ENCODE results near the gene KCTD16. TPM values are rescaled to one million over a fixed set of nuclear protein-coding genes. Genes with fewer than 3 reads are reported as not detected.

Gene KCTD16
- total RNA-seq, 1 experiment from 2014 or later: 0.64 TPM

- Histone ChIP-seq H3K36me3 (ENCODE audit: control insufficient read depth in 1 of 2, insufficient read depth in 2 of 2, low read length in 2 of 2) (no peaks in the 10 kb centered on the region), H3K9me2 (ENCODE audit: insufficient read depth) (no peaks in the 10 kb centered on the region), H3K27me3 (ENCODE audit: insufficient read depth, low read length) (peaks cover 62% of the 10 kb centered on the region), H2AFZ (ENCODE audit: low read depth, low read length, poor library complexity, severe bottlenecking) (no peak overlapping the region), H3K4me2 (ENCODE audit: low read length) (no peak overlapping the region), H3K79me2 (ENCODE audit: insufficient read depth, low read length) (no peaks in the 10 kb centered on the region), H3K4me1 (ENCODE audit: control insufficient read depth in 1 of 2, insufficient read depth in 2 of 2, low read length in 2 of 2) (no peaks in the 10 kb centered on the region), H4K20me1 (ENCODE audit: insufficient read depth) (0 out of 2 replicates have a peak, but pooled peaks cover 3% of the 10 kb centered on the region), H3K9ac (ENCODE audit: low read length) (no peak overlapping the region), H3K27ac (ENCODE audit: low read depth, low read length) (no peak overlapping the region), H3K9me3 (ENCODE audit: control insufficient read depth in 1 of 2, insufficient read depth in 1 of 2, low read depth in 1 of 2, low read length in 2 of 2) (no peaks in the 10 kb centered on the region), H3K4me3 (replicated peaks in 1 of 2; ENCODE audit: low read depth in 1 of 2, low read length in 2 of 2) (no peak overlapping the region)
- ATAC-seq (no peak), DNase-seq (ENCODE audit: low read depth, low spot score) (no peak)
- BruUV-seq (replicated peaks): no TSS peak
- ChIA-PET RAD21 (ENCODE audit: low non-redundant PET in 1 of 2, low total read pairs in 2 of 2, uncharacterized antibody in 2 of 2, unreplicated experiment in 2 of 2) (no interaction called here), CTCF (interaction anchor here (1.3 to 1.7 kb wide), 2 partner anchors 9 to 14 kb away, joined by 3 to 8 read pairs; no protein-coding TSS in a partner anchor), POLR2A (no interaction called here)
- TF ChIP-seq RAD21 (IDR thresholded peaks at IDR 0.05; ENCODE audit: low read depth) (no peak), ZFX (IDR thresholded peaks at IDR 0.05) (no peak), EZH2 (IDR thresholded peaks at IDR 0.05) (no peak), ATF3 (IDR thresholded peaks at IDR 0.05) (no peak), POLR2AphosphoS5 (IDR thresholded peaks at IDR 0.05; ENCODE audit: low read depth, low read length) (no peak), SP1 (IDR thresholded peaks at IDR 0.05; ENCODE audit: low read depth) (no peak), CBX3 (IDR thresholded peaks at IDR 0.05; ENCODE audit: low read depth) (no peak)
- intact Hi-C loops (cut with micrococcal nuclease): loop anchor here (2.0 to 10.0 kb wide), 2 partner anchors 1034 to 1480 kb away; no protein-coding TSS in a partner anchor
These were observed 34.5 kb downstream of the KCTD16 start for GRCh38 chr5:144205141-144205551.

- no peaks in the 10 kb centered on the region for H3K9me2 ChIP-seq (ENCODE audit: insufficient read depth)
- no peaks in the 10 kb centered on the region for H3K4me1 ChIP-seq (ENCODE audit: control insufficient read depth in 1 of 2, insufficient read depth in 2 of 2, low read length in 2 of 2)
- no peak overlapping the region for H2AFZ ChIP-seq (ENCODE audit: low read depth, low read length, poor library complexity, severe bottlenecking)
- H3K27me3 ChIP-seq (ENCODE audit: insufficient read depth, low read length): peaks cover 54% of the 10 kb centered on the region
- 0 out of 2 replicates have a peak, but pooled peaks cover 3% of the 10 kb centered on the region for H4K20me1 ChIP-seq (ENCODE audit: insufficient read depth)
- ChIA-PET CTCF (interaction anchor here (1.3 kb wide), 1 partner anchor 15 kb away, joined by 3 read pairs; no protein-coding TSS in a partner anchor), POLR2A (no interaction called here), RAD21 (ENCODE audit: low non-redundant PET in 1 of 2, low total read pairs in 2 of 2, uncharacterized antibody in 2 of 2, unreplicated experiment in 2 of 2) (no interaction called here)
- H3K9ac ChIP-seq (ENCODE audit: low read length): no peak overlapping the region
- BruUV-seq (replicated peaks): no TSS peak
- intact Hi-C loops (cut with micrococcal nuclease): loop anchor here (10.0 kb wide), 1 partner anchor 1479 kb away; no protein-coding TSS in a partner anchor
- ATAC-seq: no peak
- no peak overlapping the region for H3K4me2 ChIP-seq (ENCODE audit: low read length)
- no peaks in the 10 kb centered on the region for H3K9me3 ChIP-seq (ENCODE audit: control insufficient read depth in 1 of 2, insufficient read depth in 1 of 2, low read depth in 1 of 2, low read length in 2 of 2)
- H3K36me3 ChIP-seq (ENCODE audit: control insufficient read depth in 1 of 2, insufficient read depth in 2 of 2, low read length in 2 of 2): no peaks in the 10 kb centered on the region
- no peak overlapping the region for H3K4me3 ChIP-seq (replicated peaks in 1 of 2; ENCODE audit: low read depth in 1 of 2, low read length in 2 of 2)
- no peaks in the 10 kb centered on the region for H3K79me2 ChIP-seq (ENCODE audit: insufficient read depth, low read length)
- no peak overlapping the region for H3K27ac ChIP-seq (ENCODE audit: low read depth, low read length)
- no peak for DNase-seq (ENCODE audit: low read depth, low spot score)
- TF ChIP-seq SIN3A (IDR thresholded peaks at IDR 0.05; ENCODE audit: low read depth) (no peak), CEBPB (IDR thresholded peaks at IDR 0.05; ENCODE audit: low read depth) (no peak), TCF7L2 (IDR thresholded peaks at IDR 0.05; ENCODE audit: borderline replicate concordance, extremely low read depth, insufficient read depth, insufficient read length) (no peak), JUND (IDR thresholded peaks at IDR 0.05) (no peak), SRF (IDR thresholded peaks at IDR 0.05; ENCODE audit: low read depth) (no peak), POLR2AphosphoS5 (IDR thresholded peaks at IDR 0.05; ENCODE audit: low read depth, low read length) (no peak), SP1 (IDR thresholded peaks at IDR 0.05; ENCODE audit: low read depth) (no peak), ZNF274 (IDR thresholded peaks at IDR 0.05; ENCODE audit: low read depth, low read length) (no peak), FOSL1 (IDR thresholded peaks at IDR 0.05; ENCODE audit: low read depth) (no peak), REST (IDR thresholded peaks at IDR 0.05; ENCODE audit: low read depth) (no peak), CTCF (IDR thresholded peaks at IDR 0.05 in 2 of 3, conservative IDR thresholded peaks at IDR 0.05 in 1 of 3; ENCODE audit: borderline replicate concordance in 1 of 3, insufficient read depth in 1 of 3, low read depth in 2 of 3, low read length in 2 of 3) (no peak), ELF1 (IDR thresholded peaks at IDR 0.05; ENCODE audit: borderline replicate concordance, low read depth) (no peak), ZFX (IDR thresholded peaks at IDR 0.05) (no peak)
These were observed 35.5 kb downstream of the KCTD16 start for GRCh38 chr5:144206141-144206540.

Data from HCT116 (cell line).